Measurements from ENCODE around the gene ICE2. TPM values are rescaled to one million over a fixed set of nuclear protein-coding genes. Genes with fewer than 3 reads are reported as not detected.

Gene ICE2
- total RNA-seq, 1 experiment from 2014 or later, result 76.5 TPM

DNA sequence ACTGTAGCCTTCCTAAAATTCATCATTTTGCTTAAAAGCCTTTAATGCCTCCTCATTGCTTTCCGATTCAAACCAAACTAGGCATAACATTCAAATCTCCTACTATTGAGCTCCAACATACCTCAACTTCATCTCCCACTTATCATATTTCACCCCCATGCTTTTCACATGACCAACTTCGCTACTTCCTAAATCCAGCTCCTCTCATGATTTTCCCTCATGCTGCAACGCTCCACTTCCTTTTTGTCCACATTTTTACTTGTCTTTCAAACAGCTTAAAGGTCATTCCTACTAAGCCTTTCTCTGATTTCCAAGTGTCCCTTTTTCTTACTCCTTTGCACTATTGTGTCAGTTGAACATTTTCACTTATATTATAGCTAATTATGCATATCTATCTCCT lies 60.8 kb downstream of the ICE2 start:
- CTCF ChIA-PET, result no interaction called here
- Histone ChIP-seq H3K4me1 (ENCODE audit: insufficient read depth, low read length, poor library complexity, severe bottlenecking) (no peaks in the 10 kb centered on the region), H3K27ac (ENCODE audit: low read depth, low read length, poor library complexity, severe bottlenecking) (no peak overlapping the region), H3K4me3 (ENCODE audit: low read depth, low read length, poor library complexity, severe bottlenecking) (no peak overlapping the region), H3K9me3 (ENCODE audit: low read depth, low read length, poor library complexity, severe bottlenecking) (no peaks in the 10 kb centered on the region), H3K36me3 (ENCODE audit: insufficient read depth, low read length, poor library complexity, severe bottlenecking) (no peaks in the 10 kb centered on the region), H3K27me3 (replicated peaks; ENCODE audit: insufficient read depth, low read depth, low read length, poor library complexity) (no peaks in the 10 kb centered on the region)
- intact Hi-C loops (cut with micrococcal nuclease; ENCODE audit: unreplicated experiment), result no loop called here
- POLR2A ChIA-PET (ENCODE audit: low non-redundant PET), result no interaction called here
- no peak for DNase-seq (ENCODE audit: low spot score)
- no peak for TF ChIP-seq CTCF (conservative IDR thresholded peaks at IDR 0.05; ENCODE audit: low read depth, low read length)
- TF ChIP-seq EZH2 (IDR thresholded peaks at IDR 0.05; ENCODE audit: borderline replicate concordance, low read depth, low read length, poor library complexity, severe bottlenecking), result no peak
- BruUV-seq (replicated peaks), result no TSS peak

DNA sequence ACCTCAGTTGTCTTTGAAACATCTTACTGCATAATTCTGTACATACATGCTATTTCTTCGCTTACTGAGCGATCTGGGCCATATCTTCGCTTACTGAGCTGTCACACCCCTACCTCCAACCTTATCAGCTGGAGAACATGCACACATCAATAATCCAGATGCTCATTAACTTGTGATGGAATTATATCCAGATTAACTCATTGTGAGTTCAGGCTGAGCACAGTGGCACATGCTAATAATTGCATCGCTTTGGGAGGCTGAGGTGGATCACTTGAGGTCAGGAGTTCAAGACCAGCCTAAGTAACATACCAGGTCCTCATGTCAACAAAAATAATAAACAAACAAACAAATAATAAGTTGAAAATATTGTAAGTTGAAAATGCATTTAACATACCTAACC lies 61.8 kb downstream of the ICE2 start:
- Histone ChIP-seq H3K9me3 (ENCODE audit: low read depth, low read length, poor library complexity, severe bottlenecking) (no peaks in the 10 kb centered on the region), H3K27ac (ENCODE audit: low read depth, low read length, poor library complexity, severe bottlenecking) (no peak overlapping the region), H3K4me3 (ENCODE audit: low read depth, low read length, poor library complexity, severe bottlenecking) (no peak overlapping the region), H3K36me3 (ENCODE audit: insufficient read depth, low read length, poor library complexity, severe bottlenecking) (no peaks in the 10 kb centered on the region), H3K27me3 (replicated peaks; ENCODE audit: insufficient read depth, low read depth, low read length, poor library complexity) (no peaks in the 10 kb centered on the region), H3K4me1 (ENCODE audit: insufficient read depth, low read length, poor library complexity, severe bottlenecking) (no peaks in the 10 kb centered on the region)
- ChIA-PET POLR2A (ENCODE audit: low non-redundant PET) (no interaction called here), CTCF (no interaction called here)
- BruUV-seq (replicated peaks), result no TSS peak
- TF ChIP-seq EZH2 (IDR thresholded peaks at IDR 0.05; ENCODE audit: borderline replicate concordance, low read depth, low read length, poor library complexity, severe bottlenecking) (no peak), CTCF (conservative IDR thresholded peaks at IDR 0.05; ENCODE audit: low read depth, low read length) (no peak)
- intact Hi-C loops (cut with micrococcal nuclease; ENCODE audit: unreplicated experiment), result no loop called here
- DNase-seq (ENCODE audit: low spot score), result no peak

- intact Hi-C loops (cut with micrococcal nuclease; ENCODE audit: unreplicated experiment), result no loop called here
- DNase-seq (ENCODE audit: low spot score), result no peak
- Histone ChIP-seq H3K4me1 (ENCODE audit: insufficient read depth, low read length, poor library complexity, severe bottlenecking) (no peaks in the 10 kb centered on the region), H3K27me3 (replicated peaks; ENCODE audit: insufficient read depth, low read depth, low read length, poor library complexity) (no peaks in the 10 kb centered on the region), H3K36me3 (ENCODE audit: insufficient read depth, low read length, poor library complexity, severe bottlenecking) (no peaks in the 10 kb centered on the region), H3K4me3 (ENCODE audit: low read depth, low read length, poor library complexity, severe bottlenecking) (no peak overlapping the region), H3K9me3 (ENCODE audit: low read depth, low read length, poor library complexity, severe bottlenecking) (no peaks in the 10 kb centered on the region), H3K27ac (ENCODE audit: low read depth, low read length, poor library complexity, severe bottlenecking) (no peak overlapping the region)
- CTCF ChIA-PET, result no interaction called here
- no peak for TF ChIP-seq EZH2 (IDR thresholded peaks at IDR 0.05; ENCODE audit: borderline replicate concordance, low read depth, low read length, poor library complexity, severe bottlenecking)
- no peak for TF ChIP-seq CTCF (conservative IDR thresholded peaks at IDR 0.05; ENCODE audit: low read depth, low read length)
- no TSS peak for BruUV-seq (replicated peaks)
- POLR2A ChIA-PET (ENCODE audit: low non-redundant PET), result no interaction called here
Measured at GRCh38 chr15:60416484-60416883, 62.5 kb downstream of the ICE2 start.
